Breast epithelium (tissue), 3 donors: ENCODE results near the gene DHRS3.

ENCODE experiments used
- CTCF ChIP-seq, 3 donors: fragments of 450-650 bp; IDR thresholded peaks; one replicate each; pipeline ENCODE4 v1.5.1; 2016 to 2017; ENCODE audit warnings: antibody characterized with exemption in 3 of 3, mild to moderate bottlenecking in 3 of 3, moderate library complexity in 3 of 3
- POLR2AphosphoS5 ChIP-seq, 3 donors: sonication (generic); formaldehyde crosslinking; IDR thresholded peaks; one replicate each; pipeline ENCODE4 v1.6.1; 2017; ENCODE audit warnings: antibody characterized with exemption in 3 of 3

- TF ChIP-seq CTCF (IDR thresholded peaks at IDR 0.05) (no peak), POLR2AphosphoS5 (IDR thresholded peaks at IDR 0.05) (no peak)
Measured at GRCh38 chr1:12598974-12599373, 19.0 kb downstream of the DHRS3 start.
